SHP77 treated with DMSO at 0.1 percent for 48 hours (cell line): ENCODE measurements around the gene MSMO1.
"Not testable (repeated sequence)": the region's sequence is repeated elsewhere in the genome, so short reads cannot be mapped to it uniquely, and the experiment has no call there.

Source experiments
- DNase-seq: peaks from one replicate; lab custom pipeline; 2025; lab: John Stamatoyannopoulos, UW

The MSMO1 gene

DNA sequence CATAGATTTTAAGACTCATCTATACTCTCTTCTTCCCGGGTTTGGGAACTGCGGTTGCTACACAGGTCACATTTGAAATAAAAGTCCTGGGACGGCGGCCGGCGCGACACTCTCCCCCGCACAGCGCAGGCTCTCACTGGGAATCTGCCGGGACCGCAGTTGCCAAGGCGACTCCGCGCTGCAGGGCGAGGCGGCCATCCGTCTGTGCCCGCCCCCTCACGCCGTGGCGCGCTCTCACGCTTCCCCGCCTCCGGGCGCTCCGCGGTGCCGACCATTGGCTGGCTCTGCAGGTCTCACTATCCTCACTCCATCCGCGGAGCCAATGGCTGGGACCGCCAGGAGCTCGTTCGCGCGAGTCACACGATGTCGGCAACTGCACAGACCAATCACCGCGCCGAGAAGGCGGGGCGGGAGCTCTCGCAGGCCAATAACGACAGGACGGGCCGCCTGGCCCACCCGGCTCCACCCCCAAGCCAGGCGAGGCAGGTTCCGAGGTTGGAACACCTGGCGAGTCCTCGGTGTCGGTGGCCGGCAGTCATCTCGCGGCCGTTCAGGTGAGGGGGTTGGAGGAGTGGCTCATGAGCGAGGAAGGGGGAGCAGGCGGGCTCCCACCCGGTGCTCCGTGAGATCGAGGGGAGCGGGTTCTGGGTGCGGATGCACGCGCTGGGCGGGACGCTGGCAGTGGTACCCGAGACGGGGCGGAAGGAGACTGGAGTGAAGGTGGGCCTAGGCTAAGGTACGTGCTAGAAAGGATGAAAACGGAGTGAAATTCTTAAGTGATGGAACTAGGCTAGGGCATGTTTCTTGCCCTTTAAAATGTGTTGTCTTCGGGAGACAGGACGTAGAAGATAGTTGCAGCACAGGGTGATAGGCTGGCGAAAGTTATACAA, at the start of gene MSMO1:
Gene MSMO1 (plus strand): TSS at position 459 of the 890 bp plus-strand sequence. CDS start 5,702 bp downstream, outside the sequence.
- DNase-seq, result peak; percentile 96

- DNase-seq, result not testable (repeated sequence)
Observed at GRCh38 chr4:165279531-165279930, 47.9 kb upstream of the MSMO1 start.

DNA sequence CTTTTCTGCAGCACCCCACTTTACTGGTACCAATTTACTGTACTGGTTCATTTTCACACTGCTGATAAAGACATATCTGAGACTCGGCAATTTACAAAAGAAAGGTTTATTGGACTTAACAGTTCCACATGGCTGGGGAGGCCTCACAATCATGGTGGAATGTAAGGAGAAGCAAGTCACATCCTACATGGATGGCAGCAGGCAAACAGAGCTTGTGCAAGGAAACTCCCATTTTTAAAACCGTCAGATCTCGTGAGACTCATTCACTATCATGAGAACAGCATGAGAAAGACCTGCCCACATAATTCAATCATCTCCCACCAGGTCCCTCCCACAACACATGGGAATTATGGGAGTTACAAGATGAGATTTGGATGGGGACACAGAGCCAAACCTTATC, 42.8 kb upstream of the MSMO1 start:
- not testable (repeated sequence) for DNase-seq

DNA sequence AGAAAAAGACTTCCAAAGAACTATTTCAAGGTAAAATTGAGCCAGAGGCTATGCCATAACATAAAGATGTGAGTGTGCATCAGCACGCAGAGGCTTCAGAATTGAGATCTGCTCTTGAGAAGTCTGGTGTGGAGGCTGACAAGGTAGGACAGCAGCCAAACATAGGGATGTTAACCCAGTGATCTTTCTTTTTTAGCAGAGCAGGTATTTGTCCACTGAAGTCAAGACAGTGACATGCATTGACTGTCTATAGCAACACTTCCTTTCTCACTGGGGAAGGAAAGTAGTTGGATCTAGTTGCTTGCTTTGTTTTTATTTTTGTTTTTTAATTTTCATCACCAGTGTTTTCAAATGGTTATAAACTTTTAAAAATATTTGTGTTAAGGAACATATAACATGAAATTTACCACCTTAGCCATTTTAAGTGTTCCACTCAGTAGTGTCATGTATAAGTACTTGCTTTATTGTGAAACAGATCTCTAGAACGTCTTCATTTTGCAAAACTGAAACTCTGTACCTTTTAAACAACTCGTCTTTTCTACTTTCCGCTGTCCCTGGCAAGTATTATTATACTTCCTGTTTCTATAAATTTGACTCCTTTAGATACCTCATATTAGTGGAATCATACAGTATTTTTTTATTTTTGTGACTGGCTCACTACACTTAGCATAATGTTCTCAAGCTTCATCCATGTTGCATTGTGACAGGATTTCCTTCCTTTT, 40.7 kb upstream of the MSMO1 start:
- DNase-seq, result not testable (repeated sequence)

- DNase-seq, result no peak
Observed at GRCh38 chr4:165288226-165288625, 39.2 kb upstream of the MSMO1 start.

DNA sequence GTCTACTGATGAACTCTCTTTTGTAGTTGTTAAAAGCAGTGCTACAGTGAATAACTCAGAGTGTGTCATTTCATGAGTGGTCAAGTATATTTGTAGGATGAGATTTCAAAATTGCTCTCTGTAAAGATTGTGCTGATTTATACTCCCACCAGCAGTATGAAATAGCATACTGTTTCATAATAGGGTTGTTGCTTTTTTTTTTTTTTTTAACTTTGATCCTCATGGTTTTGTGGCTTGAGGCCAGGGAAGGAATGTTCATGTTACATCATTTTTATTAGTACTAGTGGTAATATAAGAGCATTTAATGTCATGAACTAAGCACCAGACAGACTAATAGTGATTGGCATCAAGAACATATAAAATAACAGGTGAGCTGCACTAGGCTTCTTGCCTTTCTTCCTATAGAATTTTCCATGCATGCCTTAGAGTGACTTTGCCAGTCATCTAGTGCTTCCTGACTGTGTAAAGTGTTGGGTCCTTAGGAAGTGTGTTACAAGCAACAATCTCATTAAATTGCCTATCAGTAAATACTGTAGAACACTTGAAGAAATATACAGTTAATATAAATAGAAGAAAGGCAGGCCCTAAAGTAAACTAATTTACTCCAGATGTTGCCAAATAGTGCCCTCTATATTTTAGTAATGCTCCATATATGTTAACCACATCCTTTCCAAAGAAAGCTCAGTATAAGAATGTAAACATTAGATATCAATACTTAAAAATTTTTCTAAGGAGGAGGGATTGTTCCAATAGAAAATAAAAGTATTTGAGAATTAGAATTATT, 38.6 kb upstream of the MSMO1 start:
- no peak for DNase-seq

DNA sequence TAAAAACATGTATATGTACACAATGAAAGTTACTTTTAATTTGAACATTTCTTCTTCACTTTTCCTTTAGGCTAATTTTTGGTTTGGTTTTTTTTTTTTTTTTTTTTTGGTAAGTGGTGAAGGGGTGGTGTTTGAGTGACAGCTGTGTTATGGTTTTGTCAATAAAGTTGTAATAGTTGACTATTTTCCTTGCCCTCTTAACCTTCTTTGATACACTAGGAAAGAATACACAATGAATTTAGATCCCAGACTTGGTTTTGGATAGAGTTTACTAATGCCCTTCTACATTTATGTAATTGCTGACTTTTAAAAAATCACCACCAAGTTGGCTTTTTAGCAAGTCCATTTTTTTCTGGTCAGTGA, 38.1 kb upstream of the MSMO1 start:
- no peak for DNase-seq

GRCh38 chr4:165293061-165293460, 34.4 kb upstream of the MSMO1 start:
- DNase-seq, result no peak

DNA sequence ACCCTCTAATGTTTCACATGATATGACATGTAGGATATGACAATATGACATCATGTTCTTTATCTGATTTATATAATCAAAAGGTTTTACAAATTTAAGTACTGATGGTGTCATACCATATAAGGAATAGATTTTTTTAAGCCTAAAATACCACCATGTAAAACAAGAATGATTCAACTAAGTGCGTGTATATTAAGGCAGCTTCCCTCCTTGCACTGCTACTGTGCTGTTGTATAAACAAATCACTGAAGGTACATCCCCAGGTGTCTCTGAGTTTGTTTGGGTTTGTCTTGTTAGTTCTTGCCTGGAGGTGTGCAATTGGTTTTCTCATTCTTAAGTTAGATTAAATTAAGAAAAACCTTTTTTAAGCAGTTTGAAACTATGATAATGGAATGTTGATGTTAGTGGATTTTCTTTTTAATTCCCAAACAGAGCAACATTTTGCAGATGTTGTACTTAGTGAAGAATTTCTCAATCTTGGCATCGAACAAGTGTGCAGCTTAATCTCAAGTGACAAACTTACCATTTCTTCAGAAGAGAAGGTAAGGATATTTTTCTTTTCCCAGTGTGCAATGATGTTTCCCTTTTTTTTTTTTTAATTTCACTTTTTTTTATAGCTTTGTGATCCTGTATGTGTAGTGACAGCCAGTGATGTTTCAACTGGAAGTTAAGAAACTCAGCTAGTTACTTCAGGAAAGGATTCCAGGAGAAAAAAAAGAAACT, 33.4 kb upstream of the MSMO1 start:
- DNase-seq, result no peak

DNA sequence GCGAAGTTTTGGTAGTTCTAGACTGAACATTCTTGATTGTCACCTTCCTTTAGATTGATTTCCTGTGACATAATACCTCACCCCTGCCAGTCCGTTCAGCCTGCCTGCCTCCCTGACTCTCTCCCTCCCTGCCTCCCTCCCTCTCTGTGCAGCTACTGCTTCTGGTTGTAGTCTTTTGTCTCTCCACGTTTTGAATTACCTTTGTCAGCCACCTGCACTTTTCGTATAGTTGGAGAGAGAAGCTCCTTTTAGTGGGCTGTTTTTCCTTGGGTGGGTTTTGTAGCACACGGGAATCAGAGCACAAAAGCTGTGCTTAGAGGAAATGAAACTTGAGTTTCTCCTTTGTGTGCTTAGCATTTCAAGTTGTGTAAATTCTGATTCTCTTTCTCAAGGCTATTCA, 32.6 kb upstream of the MSMO1 start:
- DNase-seq, result no peak

- DNase-seq, result no peak
Observed at GRCh38 chr4:165297626-165298025, 29.8 kb upstream of the MSMO1 start.

DNA sequence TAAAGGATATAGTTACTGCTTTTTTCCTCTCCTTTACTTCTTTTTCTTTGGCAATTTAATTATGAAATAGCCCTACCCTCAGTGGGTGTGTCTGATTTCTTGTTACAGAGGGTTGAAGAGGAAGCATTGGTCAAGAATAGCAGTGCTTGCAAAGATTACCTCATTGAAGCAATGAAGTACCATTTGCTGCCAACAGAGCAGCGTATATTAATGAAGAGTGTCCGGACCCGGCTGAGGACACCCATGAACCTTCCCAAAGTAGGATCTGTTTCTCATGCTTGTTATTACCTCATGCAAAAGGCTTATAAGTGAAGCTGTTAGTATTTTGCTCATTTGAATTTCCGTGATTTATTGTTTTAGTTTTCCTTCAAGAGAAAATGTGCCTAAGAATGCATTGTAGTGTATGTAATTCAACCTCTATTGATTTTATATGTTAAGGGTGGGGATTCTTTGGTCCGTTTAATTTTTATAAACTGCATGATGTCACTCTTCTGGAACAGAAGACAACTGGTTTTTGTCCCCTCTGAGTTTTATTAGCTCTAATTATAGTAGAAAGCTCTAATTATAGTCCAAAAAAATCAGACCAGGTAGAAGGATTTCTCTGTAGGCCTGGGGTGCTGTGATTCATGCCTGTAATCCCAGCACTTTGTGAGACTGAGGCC, 27.9 kb upstream of the MSMO1 start:
- no peak for DNase-seq

GRCh38 chr4:165301833-165302232, 25.6 kb upstream of the MSMO1 start:
- no peak for DNase-seq

GRCh38 chr4:165302658-165303057, 24.8 kb upstream of the MSMO1 start:
- DNase-seq, result no peak

DNA sequence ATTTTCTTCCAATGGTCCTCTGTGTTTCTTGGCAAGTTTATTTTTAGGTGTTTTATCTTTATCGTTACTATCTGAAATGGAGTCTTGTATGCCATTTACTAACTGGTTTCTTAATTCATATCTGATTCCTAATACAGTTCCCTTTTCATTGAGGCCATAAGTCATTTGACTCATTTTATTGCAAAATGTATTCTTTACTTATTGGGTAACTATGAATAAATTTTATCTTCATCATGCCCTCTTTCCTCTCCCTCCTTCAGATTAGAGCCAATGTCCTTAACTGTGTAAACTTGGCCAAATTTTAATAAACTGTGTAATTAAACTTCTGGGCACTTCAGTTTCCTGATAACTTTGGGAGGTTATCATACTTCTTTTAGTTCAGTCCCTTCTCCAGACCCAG, 19.3 kb upstream of the MSMO1 start:
- no peak for DNase-seq

DNA sequence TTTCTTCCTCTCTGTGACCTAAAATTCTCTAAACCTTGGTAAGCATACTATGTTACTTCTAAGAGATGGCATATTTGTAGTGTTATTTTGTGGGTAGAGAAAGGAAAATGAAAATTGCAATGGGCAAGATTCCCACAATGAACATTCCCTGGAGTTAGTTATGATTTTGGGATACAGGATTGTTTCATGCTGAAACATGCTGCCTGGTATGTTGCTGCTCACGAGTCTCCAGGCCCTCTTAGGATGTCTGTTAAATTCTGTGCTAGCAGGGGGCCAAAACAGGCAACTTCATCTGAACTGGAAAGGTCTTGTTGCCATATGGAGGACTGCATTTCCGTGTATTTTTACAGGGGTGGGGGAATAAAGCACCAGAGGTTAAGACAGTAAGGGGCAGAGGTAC, 18.9 kb upstream of the MSMO1 start:
- no peak for DNase-seq

- no peak for DNase-seq
Observed at GRCh38 chr4:165309456-165309855, 18.0 kb upstream of the MSMO1 start.

DNA sequence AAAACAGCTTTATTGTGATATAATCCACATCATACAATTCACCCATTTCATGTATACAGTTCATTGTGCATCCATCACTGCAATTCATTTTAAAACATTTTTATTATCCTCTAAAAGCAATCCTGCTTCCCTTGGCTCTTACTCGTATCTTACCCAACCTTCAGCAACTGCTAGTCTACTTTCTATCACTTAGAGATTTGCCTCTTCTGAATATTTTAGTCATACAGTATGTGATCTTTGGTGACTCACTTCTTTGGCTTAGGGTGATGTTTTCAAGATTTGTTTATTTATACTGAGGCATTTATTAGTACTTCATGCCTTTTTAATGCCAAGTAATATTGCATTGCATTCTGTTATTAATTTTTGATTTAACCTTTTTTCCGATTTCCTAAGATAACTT, 15.0 kb upstream of the MSMO1 start:
- no peak for DNase-seq

GRCh38 chr4:165319030-165319429, 8.4 kb upstream of the MSMO1 start:
- DNase-seq, result no peak

DNA sequence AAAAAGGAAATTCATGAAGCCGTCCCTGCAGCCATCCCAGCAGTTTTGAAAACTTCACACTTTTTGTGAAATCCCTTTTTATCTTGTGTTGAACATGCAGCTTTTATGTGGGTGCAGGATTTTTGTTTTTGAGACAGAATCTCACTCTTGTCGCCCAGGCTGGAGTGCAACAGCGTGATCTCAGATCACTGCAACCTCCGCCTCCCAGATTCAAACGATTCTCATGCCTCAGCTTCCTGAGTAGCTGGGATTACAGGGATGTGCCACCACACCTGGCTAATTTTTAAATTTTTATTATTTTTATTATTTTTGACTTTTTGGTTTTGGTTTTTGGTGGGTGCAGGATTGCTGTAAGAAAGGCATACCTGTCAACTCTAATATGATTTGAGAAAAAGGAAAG, 8.0 kb upstream of the MSMO1 start:
- DNase-seq, result no peak

GRCh38 chr4:165324236-165324917, 3.1 kb upstream of the MSMO1 start:
- DNase-seq, result no peak
